ENCODE results near the gene RUBCN. TPM values are rescaled to one million over a fixed set of nuclear protein-coding genes. Genes with fewer than 3 reads are reported as not detected.

RUBCN gene
- total and polyA plus RNA-seq, 10 of the 15 experiments (the other 5 are each of a cell fraction or from before 2014, with no cell fraction given), result 15.5 to 79.9 (median 40.4) TPM

GRCh38 chr3:197709135-197709534 is 27.6 kb downstream of the RUBCN start (continued):
- TF ChIP-seq IRF3 (IDR thresholded peaks at IDR 0.05) (no peak), MYB (IDR thresholded peaks at IDR 0.05; ENCODE audit: borderline replicate concordance, low read depth, low read length) (no peak), NR2F1 (conservative IDR thresholded peaks at IDR 0.05) (no peak), NFXL1 (IDR thresholded peaks at IDR 0.05; ENCODE audit: borderline replicate concordance) (no peak), TCF3 (IDR thresholded peaks at IDR 0.05; ENCODE audit: borderline replicate concordance, insufficient read depth, low read depth, low read length) (no peak), ZNF274 (IDR thresholded peaks at IDR 0.05; ENCODE audit: insufficient read depth, insufficient read length) (no peak), TCF12 (IDR thresholded peaks at IDR 0.05; ENCODE audit: low read depth, low read length) (0 out of 2 replicates have a peak, but pooled peaks have one; percentile 38), ZSCAN29 (IDR thresholded peaks at IDR 0.05) (no peak), CEBPB (IDR thresholded peaks at IDR 0.05; ENCODE audit: borderline replicate concordance in 1 of 2, low read depth in 2 of 2, low read length in 2 of 2) (no peak), POLR2AphosphoS2 (IDR thresholded peaks at IDR 0.05; ENCODE audit: low read depth, low read length) (no peak), SIX5 (IDR thresholded peaks at IDR 0.05; ENCODE audit: low read depth, low read length, severe bottlenecking) (no peak), YY1 (IDR thresholded peaks at IDR 0.05; ENCODE audit: low read depth, low read length) (0 out of 2 replicates have a peak, but pooled peaks have one; percentile 28), CBX3 (IDR thresholded peaks at IDR 0.05; ENCODE audit: borderline replicate concordance, low read depth) (no peak), SREBF2 (IDR thresholded peaks at IDR 0.05; ENCODE audit: low read length) (no peak), TCF7 (IDR thresholded peaks at IDR 0.05; ENCODE audit: borderline replicate concordance) (no peak), ETV6 (conservative IDR thresholded peaks at IDR 0.05 in 1 of 2, IDR thresholded peaks at IDR 0.05 in 1 of 2; ENCODE audit: borderline replicate concordance in 1 of 2, low read depth in 1 of 2) (no peak), TAF1 (IDR thresholded peaks at IDR 0.05; ENCODE audit: borderline replicate concordance, low read depth, low read length) (no peak), IKZF2 (IDR thresholded peaks at IDR 0.05) (peak; percentile 61 to 63; a peak in 3 of 4 replicates), ZNF592 (IDR thresholded peaks at IDR 0.05) (no peak), CHD2 (IDR thresholded peaks at IDR 0.05; ENCODE audit: borderline replicate concordance, low read depth, low read length) (no peak), PBX3 (IDR thresholded peaks at IDR 0.05; ENCODE audit: insufficient replicate concordance, low read depth, low read length) (no peak), NR2C1 (IDR thresholded peaks at IDR 0.05) (no peak), MEF2B (IDR thresholded peaks at IDR 0.05; ENCODE audit: partially characterized antibody, poor library complexity, severe bottlenecking) (no peak)

Measured in GM12878 (cell line).